ENCODE results near the gene ST14.

Gene ST14

GRCh38 chr11:130159657-130160497 is at the start of gene ST14:
Gene ST14, plus strand, starts transcription at chr11:130159782. Its CDS starts 198 bp downstream, at chr11:130159980.
- DNase-seq (ENCODE audit: low read depth in 2 of 2) = no peak

GRCh38 chr11:130110339-130111108 is 49.1 kb upstream of the ST14 start:
- DNase-seq (ENCODE audit: low read depth in 2 of 2) = no peak

GRCh38 chr11:130112071-130112830 is 47.3 kb upstream of the ST14 start:
- DNase-seq (ENCODE audit: low read depth in 2 of 2) = no peak

- no peak for DNase-seq (ENCODE audit: low read depth in 2 of 2)
Measured at GRCh38 chr11:130114281-130114680, 45.3 kb upstream of the ST14 start.

- DNase-seq (ENCODE audit: low read depth in 2 of 2) = no peak
Measured at GRCh38 chr11:130114726-130115125, 44.9 kb upstream of the ST14 start.

GRCh38 chr11:130115218-130115617 is 44.4 kb upstream of the ST14 start:
- no peak for DNase-seq (ENCODE audit: low read depth in 2 of 2)

- DNase-seq (ENCODE audit: low read depth in 2 of 2) = no peak
Measured at GRCh38 chr11:130118165-130118564, 41.4 kb upstream of the ST14 start.

- peak in 1 of 2 donors; percentile 13 for DNase-seq (ENCODE audit: low read depth in 2 of 2)
Measured at GRCh38 chr11:130118636-130119387, 40.8 kb upstream of the ST14 start.

- DNase-seq (ENCODE audit: low read depth in 2 of 2) = no peak
Measured at GRCh38 chr11:130120045-130120444, 39.5 kb upstream of the ST14 start.

GRCh38 chr11:130121445-130121978 is 38.1 kb upstream of the ST14 start:
- DNase-seq (ENCODE audit: low read depth in 2 of 2) = no peak

- no peak for DNase-seq (ENCODE audit: low read depth in 2 of 2)
Measured at GRCh38 chr11:130122141-130122575, 37.4 kb upstream of the ST14 start.

GRCh38 chr11:130123414-130124040 is 36.1 kb upstream of the ST14 start:
- DNase-seq (ENCODE audit: low read depth in 2 of 2) = no peak

GRCh38 chr11:130124096-130124495 is 35.5 kb upstream of the ST14 start:
- DNase-seq (ENCODE audit: low read depth in 2 of 2) = no peak

- no peak for DNase-seq (ENCODE audit: low read depth in 2 of 2)
Measured at GRCh38 chr11:130125638-130126037, 33.9 kb upstream of the ST14 start.

GRCh38 chr11:130126516-130126915 is 33.1 kb upstream of the ST14 start:
- no peak for DNase-seq (ENCODE audit: low read depth in 2 of 2)

GRCh38 chr11:130127509-130127908 is 32.1 kb upstream of the ST14 start:
- no peak for DNase-seq (ENCODE audit: low read depth in 2 of 2)

- DNase-seq (ENCODE audit: low read depth in 2 of 2) = no peak
Measured at GRCh38 chr11:130128626-130129025, 31.0 kb upstream of the ST14 start.

GRCh38 chr11:130129922-130130321 is 29.7 kb upstream of the ST14 start:
- no peak for DNase-seq (ENCODE audit: low read depth in 2 of 2)

GRCh38 chr11:130131961-130132850 is 27.4 kb upstream of the ST14 start:
- DNase-seq (ENCODE audit: low read depth in 2 of 2) = peak; percentile 17 to 53

GRCh38 chr11:130133716-130134115 is 25.9 kb upstream of the ST14 start:
- no peak for DNase-seq (ENCODE audit: low read depth in 2 of 2)

Data from stimulated activated CD8-positive, alpha-beta memory T cell treated with anti-CD3 and anti-CD28 coated beads, Interleukin-7, amount 100 ng/mL, for 4 hours (primary cell).